GDM1 (cell line): Measurements from ENCODE around the gene BUB1.
"Not testable (repeated sequence)": the region's sequence is repeated elsewhere in the genome, so short reads cannot be mapped to it uniquely, and the experiment has no call there.

Experiments
- DNase-seq: peaks from one replicate; lab custom pipeline; 2025; lab: John Stamatoyannopoulos, UW

The BUB1 gene

GRCh38 chr2:110591973-110592372 lies 85.9 kb downstream of the BUB1 start:
- not testable (repeated sequence) for DNase-seq

- not testable (repeated sequence) for DNase-seq
Measured at GRCh38 chr2:110589677-110590330, 88.1 kb downstream of the BUB1 start.

- DNase-seq, result not testable (repeated sequence)
Measured at GRCh38 chr2:110588520-110588919, 89.3 kb downstream of the BUB1 start.
